ENCODE results near the gene PRPF6. TPM values are rescaled to one million over a fixed set of nuclear protein-coding genes. Genes with fewer than 3 reads are reported as not detected.

Gene PRPF6
- total and polyA plus RNA-seq, 2 experiments from 2014 or later: 47.1 to 54.8 TPM

GRCh38 chr20:64058536-64058935 lies 77.6 kb downstream of the PRPF6 start:
- H2AFZ ChIP-seq: no peak overlapping the region
- DNase-seq: no peak
- H3K27me3 ChIP-seq (replicated peaks; ENCODE audit: insufficient read depth): no peaks in the 10 kb centered on the region
- no peak overlapping the region for H3K9ac ChIP-seq
- no peaks in the 10 kb centered on the region for H3K9me2 ChIP-seq (ENCODE audit: insufficient read depth)
- WGBS, 2 experiments (ENCODE audit: low coverage in 1 of 2, low lambda C conversion rate in 2 of 2, missing lambda C conversion rate in 2 of 2): 76 to 80% methylated on average over 12 of the region's 12 CpGs
- H4K20me1 ChIP-seq (ENCODE audit: insufficient read depth): no peaks in the 10 kb centered on the region
- H3K27ac ChIP-seq: no peak overlapping the region
- H3K4me3 ChIP-seq: no peak overlapping the region
- in situ Hi-C loops (cut with MboI): no loop called here
- H3K36me3 ChIP-seq (ENCODE audit: low read depth): no peaks in the 10 kb centered on the region
- no peak overlapping the region for H3K4me2 ChIP-seq (ENCODE audit: unreplicated experiment)
- H3K4me1 ChIP-seq (ENCODE audit: insufficient read depth): 0 out of 2 replicates have a peak, but pooled peaks cover 5% of the 10 kb centered on the region
- H3K79me2 ChIP-seq (ENCODE audit: insufficient read depth): 0 out of 2 replicates have a peak, but pooled peaks cover 3% of the 10 kb centered on the region
- H3K9me3 ChIP-seq (ENCODE audit: low read depth): no peaks in the 10 kb centered on the region
- no peaks in the 10 kb centered on the region for H3F3A ChIP-seq (ENCODE audit: insufficient read depth)
- TF ChIP-seq EZH2 (IDR thresholded peaks at IDR 0.05; ENCODE audit: insufficient read depth, poor library complexity, severe bottlenecking) (no peak), EZH2phosphoT487 (IDR thresholded peaks at IDR 0.05; ENCODE audit: insufficient read depth, low read depth) (no peak)

GRCh38 chr20:64062276-64062595 lies 81.3 kb downstream of the PRPF6 start:
- H3K27me3 ChIP-seq (replicated peaks; ENCODE audit: insufficient read depth): no peaks in the 10 kb centered on the region
- H3K4me2 ChIP-seq (ENCODE audit: unreplicated experiment): peak overlapping the region; percentile 94
- 14 to 21% methylated on average over 5 of the region's 5 CpGs for WGBS, 2 experiments (ENCODE audit: low coverage in 1 of 2, low lambda C conversion rate in 2 of 2, missing lambda C conversion rate in 2 of 2)
- H3K27ac ChIP-seq: peak overlapping the region; percentile 79
- in situ Hi-C loops (cut with MboI): no loop called here
- H3K9me2 ChIP-seq (ENCODE audit: insufficient read depth): no peaks in the 10 kb centered on the region
- peak overlapping the region; percentile 91 for H2AFZ ChIP-seq
- no peaks in the 10 kb centered on the region for H3K9me3 ChIP-seq (ENCODE audit: low read depth)
- no peaks in the 10 kb centered on the region for H3K36me3 ChIP-seq (ENCODE audit: low read depth)
- no peak for TF ChIP-seq EZH2phosphoT487 (IDR thresholded peaks at IDR 0.05; ENCODE audit: insufficient read depth, low read depth)
- no peak for TF ChIP-seq EZH2 (IDR thresholded peaks at IDR 0.05; ENCODE audit: insufficient read depth, poor library complexity, severe bottlenecking)
- H4K20me1 ChIP-seq (ENCODE audit: insufficient read depth): no peaks in the 10 kb centered on the region
- H3K4me3 ChIP-seq: peak overlapping the region; percentile 89
- 0 out of 2 replicates have a peak, but pooled peaks cover 3% of the 10 kb centered on the region for H3F3A ChIP-seq (ENCODE audit: insufficient read depth)
- H3K9ac ChIP-seq: peak overlapping the region; percentile 96
- H3K4me1 ChIP-seq (ENCODE audit: insufficient read depth): peaks cover 27% of the 10 kb centered on the region
- H3K79me2 ChIP-seq (ENCODE audit: insufficient read depth): 0 out of 2 replicates have a peak, but pooled peaks cover 8% of the 10 kb centered on the region
- peak; percentile 26 for DNase-seq

GRCh38 chr20:64062596-64063388 lies 81.9 kb downstream of the PRPF6 start, which contains the start of gene TCEA2:
TCEA2 (plus strand) TSS chr20:64063198; CDS start chr20:64063313, 115 bp downstream.
- in situ Hi-C loops (cut with MboI): no loop called here
- peak within 1 kb of the TSS; percentile 96 for H3K9ac ChIP-seq
- DNase-seq: peak; percentile 99
- H3K27me3 ChIP-seq (replicated peaks; ENCODE audit: insufficient read depth): no peaks in the 10 kb centered on the region
- H3K4me2 ChIP-seq (ENCODE audit: unreplicated experiment): peak within 1 kb of the TSS; percentile 94
- H3K4me1 ChIP-seq (ENCODE audit: insufficient read depth): peaks cover 27% of the 10 kb centered on the region
- H3K9me2 ChIP-seq (ENCODE audit: insufficient read depth): no peaks in the 10 kb centered on the region
- TF ChIP-seq EZH2 (IDR thresholded peaks at IDR 0.05; ENCODE audit: insufficient read depth, poor library complexity, severe bottlenecking) (no peak), EZH2phosphoT487 (IDR thresholded peaks at IDR 0.05; ENCODE audit: insufficient read depth, low read depth) (no peak)
- H3K79me2 ChIP-seq (ENCODE audit: insufficient read depth): 0 out of 2 replicates have a peak, but pooled peaks cover 8% of the 10 kb centered on the region
- H3F3A ChIP-seq (ENCODE audit: insufficient read depth): 0 out of 2 replicates have a peak, but pooled peaks cover 3% of the 10 kb centered on the region
- H3K9me3 ChIP-seq (ENCODE audit: low read depth): no peaks in the 10 kb centered on the region
- H3K4me3 ChIP-seq: peak within 1 kb of the TSS; percentile 89
- H3K36me3 ChIP-seq (ENCODE audit: low read depth): no peaks in the 10 kb centered on the region
- H3K27ac ChIP-seq: peak within 1 kb of the TSS; percentile 79
- H4K20me1 ChIP-seq (ENCODE audit: insufficient read depth): no peaks in the 10 kb centered on the region
- peak within 1 kb of the TSS; percentile 91 for H2AFZ ChIP-seq
- WGBS, 2 experiments (ENCODE audit: low coverage in 1 of 2, low lambda C conversion rate in 2 of 2, missing lambda C conversion rate in 2 of 2): 2 to 3% methylated on average over 56 to 76 of the region's 85 CpGs

GRCh38 chr20:64063389-64064144 lies 82.6 kb downstream of the PRPF6 start:
- H2AFZ ChIP-seq: peak overlapping the region; percentile 57
- peak overlapping the region; percentile 89 for H3K4me2 ChIP-seq (ENCODE audit: unreplicated experiment)
- in situ Hi-C loops (cut with MboI): no loop called here
- H3K36me3 ChIP-seq (ENCODE audit: low read depth): no peaks in the 10 kb centered on the region
- peak overlapping the region; percentile 66 for H3K27ac ChIP-seq
- H3K79me2 ChIP-seq (ENCODE audit: insufficient read depth): 0 out of 2 replicates have a peak, but pooled peaks cover 8% of the 10 kb centered on the region
- no peaks in the 10 kb centered on the region for H4K20me1 ChIP-seq (ENCODE audit: insufficient read depth)
- peaks cover 27% of the 10 kb centered on the region for H3K4me1 ChIP-seq (ENCODE audit: insufficient read depth)
- H3K4me3 ChIP-seq: peak overlapping the region; percentile 89
- H3F3A ChIP-seq (ENCODE audit: insufficient read depth): 0 out of 2 replicates have a peak, but pooled peaks cover 3% of the 10 kb centered on the region
- peak overlapping the region; percentile 96 for H3K9ac ChIP-seq
- H3K9me3 ChIP-seq (ENCODE audit: low read depth): no peaks in the 10 kb centered on the region
- no peaks in the 10 kb centered on the region for H3K9me2 ChIP-seq (ENCODE audit: insufficient read depth)
- H3K27me3 ChIP-seq (replicated peaks; ENCODE audit: insufficient read depth): no peaks in the 10 kb centered on the region
- TF ChIP-seq EZH2 (IDR thresholded peaks at IDR 0.05; ENCODE audit: insufficient read depth, poor library complexity, severe bottlenecking): no peak
- TF ChIP-seq EZH2phosphoT487 (IDR thresholded peaks at IDR 0.05; ENCODE audit: insufficient read depth, low read depth): no peak
- 0 to 1% methylated on average over 24 to 30 of the region's 51 CpGs for WGBS, 2 experiments (ENCODE audit: low coverage in 1 of 2, low lambda C conversion rate in 2 of 2, missing lambda C conversion rate in 2 of 2)
- peak; percentile 72 for DNase-seq
